HEK293 (cell line): ENCODE measurements around the gene SGMS1.

Experiments
- PRDM1 ChIP-seq: fragments of 450-650 bp; formaldehyde crosslinking; IDR thresholded peaks from 2 replicates; pipeline ENCODE4; 2016; ENCODE audit warnings: missing biosample characterization, missing genetic modification characterization
- ZBTB17 ChIP-seq: fragments of 450-650 bp; formaldehyde crosslinking; IDR thresholded peaks from 2 replicates; pipeline ENCODE4 v1.5.1; 2016; ENCODE audit warnings: missing biosample characterization, missing genetic modification characterization
- TF ChIP-seq, protein P1 (sequence below): fragments of 450-650 bp; formaldehyde crosslinking; IDR thresholded peaks from 2 replicates; pipeline ENCODE4 v1.5.1; 2016; ENCODE audit warnings: missing biosample characterization, missing genetic modification characterization
- TF ChIP-seq, protein P2 (sequence below): fragments of 450-650 bp; formaldehyde crosslinking; IDR thresholded peaks from 2 replicates; pipeline ENCODE4 v1.5.1; 2016; ENCODE audit warnings: missing biosample characterization, missing genetic modification characterization

DNA sequence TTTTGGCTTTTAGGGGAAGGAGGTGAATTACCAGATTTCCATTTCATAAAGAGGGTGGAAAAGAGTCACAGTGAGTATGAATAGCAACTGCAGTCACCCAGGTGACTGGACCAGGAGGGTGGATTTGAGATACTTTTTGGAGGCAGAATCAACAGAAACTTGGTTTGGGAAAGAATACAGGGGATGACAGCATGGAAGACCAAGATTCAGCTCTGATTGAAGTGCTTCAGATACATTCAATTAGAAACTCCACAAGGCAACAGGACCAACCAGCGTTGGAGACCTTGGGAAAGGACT lies 83.0 kb downstream of the SGMS1 start:
- TF ChIP-seq, protein P1, sequence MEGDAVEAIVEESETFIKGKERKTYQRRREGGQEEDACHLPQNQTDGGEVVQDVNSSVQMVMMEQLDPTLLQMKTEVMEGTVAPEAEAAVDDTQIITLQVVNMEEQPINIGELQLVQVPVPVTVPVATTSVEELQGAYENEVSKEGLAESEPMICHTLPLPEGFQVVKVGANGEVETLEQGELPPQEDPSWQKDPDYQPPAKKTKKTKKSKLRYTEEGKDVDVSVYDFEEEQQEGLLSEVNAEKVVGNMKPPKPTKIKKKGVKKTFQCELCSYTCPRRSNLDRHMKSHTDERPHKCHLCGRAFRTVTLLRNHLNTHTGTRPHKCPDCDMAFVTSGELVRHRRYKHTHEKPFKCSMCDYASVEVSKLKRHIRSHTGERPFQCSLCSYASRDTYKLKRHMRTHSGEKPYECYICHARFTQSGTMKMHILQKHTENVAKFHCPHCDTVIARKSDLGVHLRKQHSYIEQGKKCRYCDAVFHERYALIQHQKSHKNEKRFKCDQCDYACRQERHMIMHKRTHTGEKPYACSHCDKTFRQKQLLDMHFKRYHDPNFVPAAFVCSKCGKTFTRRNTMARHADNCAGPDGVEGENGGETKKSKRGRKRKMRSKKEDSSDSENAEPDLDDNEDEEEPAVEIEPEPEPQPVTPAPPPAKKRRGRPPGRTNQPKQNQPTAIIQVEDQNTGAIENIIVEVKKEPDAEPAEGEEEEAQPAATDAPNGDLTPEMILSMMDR (tag by site-specific recombination) = no peak
- TF ChIP-seq, protein P2, sequence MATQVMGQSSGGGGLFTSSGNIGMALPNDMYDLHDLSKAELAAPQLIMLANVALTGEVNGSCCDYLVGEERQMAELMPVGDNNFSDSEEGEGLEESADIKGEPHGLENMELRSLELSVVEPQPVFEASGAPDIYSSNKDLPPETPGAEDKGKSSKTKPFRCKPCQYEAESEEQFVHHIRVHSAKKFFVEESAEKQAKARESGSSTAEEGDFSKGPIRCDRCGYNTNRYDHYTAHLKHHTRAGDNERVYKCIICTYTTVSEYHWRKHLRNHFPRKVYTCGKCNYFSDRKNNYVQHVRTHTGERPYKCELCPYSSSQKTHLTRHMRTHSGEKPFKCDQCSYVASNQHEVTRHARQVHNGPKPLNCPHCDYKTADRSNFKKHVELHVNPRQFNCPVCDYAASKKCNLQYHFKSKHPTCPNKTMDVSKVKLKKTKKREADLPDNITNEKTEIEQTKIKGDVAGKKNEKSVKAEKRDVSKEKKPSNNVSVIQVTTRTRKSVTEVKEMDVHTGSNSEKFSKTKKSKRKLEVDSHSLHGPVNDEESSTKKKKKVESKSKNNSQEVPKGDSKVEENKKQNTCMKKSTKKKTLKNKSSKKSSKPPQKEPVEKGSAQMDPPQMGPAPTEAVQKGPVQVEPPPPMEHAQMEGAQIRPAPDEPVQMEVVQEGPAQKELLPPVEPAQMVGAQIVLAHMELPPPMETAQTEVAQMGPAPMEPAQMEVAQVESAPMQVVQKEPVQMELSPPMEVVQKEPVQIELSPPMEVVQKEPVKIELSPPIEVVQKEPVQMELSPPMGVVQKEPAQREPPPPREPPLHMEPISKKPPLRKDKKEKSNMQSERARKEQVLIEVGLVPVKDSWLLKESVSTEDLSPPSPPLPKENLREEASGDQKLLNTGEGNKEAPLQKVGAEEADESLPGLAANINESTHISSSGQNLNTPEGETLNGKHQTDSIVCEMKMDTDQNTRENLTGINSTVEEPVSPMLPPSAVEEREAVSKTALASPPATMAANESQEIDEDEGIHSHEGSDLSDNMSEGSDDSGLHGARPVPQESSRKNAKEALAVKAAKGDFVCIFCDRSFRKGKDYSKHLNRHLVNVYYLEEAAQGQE = no peak
- TF ChIP-seq PRDM1 (tag by site-specific recombination) (no peak), ZBTB17 (tag by site-specific recombination) (no peak)
